ENCODE data around the gene SLAMF1. TPM values are rescaled to one million over a fixed set of nuclear protein-coding genes. Genes with fewer than 3 reads are reported as not detected.

SLAMF1 gene
- total and polyA plus RNA-seq, 9 of the 15 experiments (the other 6 are each of a cell fraction or from before 2014, with no cell fraction given): 0.04 to 0.17 (median 0.11) TPM; not detected in 4

DNA sequence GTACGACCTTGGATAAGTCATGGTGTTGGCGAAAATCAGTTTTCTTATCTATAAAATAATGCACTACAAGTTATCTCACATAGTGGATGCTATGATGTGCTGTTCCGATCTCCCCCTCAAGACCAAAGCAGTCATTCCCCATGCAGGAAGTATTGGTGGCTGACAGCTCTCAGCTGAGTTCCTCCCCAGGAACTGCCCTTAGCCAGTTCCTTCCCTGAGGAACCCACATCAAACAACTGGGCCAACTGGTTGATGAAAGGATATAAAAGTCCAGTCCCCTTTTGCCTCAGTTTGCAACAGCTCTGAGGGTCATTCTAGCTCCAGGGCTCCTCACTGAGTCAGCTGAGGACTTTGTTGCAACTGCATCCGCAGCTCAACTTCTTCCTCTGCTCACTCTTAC lies 16.1 kb upstream of the SLAMF1 start (continued):
- TF ChIP-seq POLR2H (tag; IDR thresholded peaks at IDR 0.05; ENCODE audit: low read depth): no peak

DNA sequence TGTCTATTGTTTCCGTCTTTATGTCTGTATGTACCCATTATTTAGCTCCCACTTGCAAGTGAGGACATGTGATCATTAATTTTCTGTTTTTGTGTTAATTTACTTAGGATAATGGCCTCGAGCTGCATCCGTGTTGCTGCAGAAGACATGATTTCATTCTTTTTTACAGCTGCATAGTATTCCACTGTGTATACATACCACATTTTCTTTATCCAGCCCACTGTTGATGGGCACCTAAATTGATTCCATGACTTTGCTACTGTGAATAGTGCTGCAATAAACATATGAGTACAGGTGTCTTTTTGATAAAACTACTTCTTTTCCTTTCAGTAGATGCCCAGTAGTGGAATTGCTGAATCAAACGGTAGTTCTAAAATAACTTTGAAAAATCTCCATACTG lies 12.7 kb upstream of the SLAMF1 start:
- no peak for FAIRE-seq
- H3K27me3 ChIP-seq (ENCODE audit: control insufficient read depth in 2 of 2, insufficient read depth in 2 of 2, low read length in 2 of 2): no peaks in the 10 kb centered on the region
- WGBS (ENCODE audit: insufficient coverage, low coverage, missing lambda C conversion rate): 79% methylated on average over 4 of the region's 4 CpGs
- intact Hi-C loops (cut with micrococcal nuclease) (no loop called here), in situ Hi-C loops (cut with MboI) (no loop called here)
- H3K9me1 ChIP-seq (ENCODE audit: control insufficient read depth, insufficient read depth, low read length): no peaks in the 10 kb centered on the region
- H3K4me3 ChIP-seq: no peak overlapping the region
- peaks cover 0 to 17% of the 10 kb centered on the region in 2 experiments; a peak in 4 of 5 replicates for H3K4me1 ChIP-seq (replicated peaks in 1 of 2; ENCODE audit: control insufficient read depth in 2 of 2, insufficient read depth in 2 of 2, low read length in 2 of 2)
- BruUV-seq (replicated peaks): no TSS peak
- no peaks in the 10 kb centered on the region for H3K9me3 ChIP-seq (replicated peaks; ENCODE audit: control insufficient read depth, insufficient read depth, low read depth, low read length)
- TF ChIP-seq BCOR (IDR thresholded peaks at IDR 0.05) (peak; percentile 33; the same call in 1 of the 2 replicates), RBM25 (IDR thresholded peaks at IDR 0.05; ENCODE audit: low read depth, low read length, severe bottlenecking) (peak; percentile 70), SRSF3 (IDR thresholded peaks at IDR 0.05; ENCODE audit: insufficient read depth, low read length) (no peak), ZNF146 (CRISPR knock-in tag; IDR thresholded peaks at IDR 0.05; ENCODE audit: unreplicated experiment) (peak; percentile 65)
- ATAC-seq: no peak
- H3K9ac ChIP-seq (ENCODE audit: insufficient read depth in 1 of 2, low read depth in 2 of 2, low read length in 2 of 2): no peak overlapping the region
- H3K27ac ChIP-seq (ENCODE audit: extremely low read depth, low read depth, low read length): no peak overlapping the region
- H2AFZ ChIP-seq (ENCODE audit: low read depth, low read length): no peak overlapping the region
- no peaks in the 10 kb centered on the region for H4K20me1 ChIP-seq (replicated peaks; ENCODE audit: control insufficient read depth, insufficient read depth, low read length)
- H3K79me2 ChIP-seq (ENCODE audit: control insufficient read depth, insufficient read depth, low read length): no peaks in the 10 kb centered on the region
- no peaks in the 10 kb centered on the region for H3K36me3 ChIP-seq (ENCODE audit: control insufficient read depth, insufficient read depth, low read length)
- H3K4me2 ChIP-seq (ENCODE audit: insufficient read depth, low read length): no peak overlapping the region
- POLR2A ChIA-PET: no interaction called here
- no peak for DNase-seq (ENCODE audit: extremely low read depth in 1 of 4, low spot score in 3 of 4)
- CTCF ChIA-PET (ENCODE audit: low intra/inter-chr PET ratio): no interaction called here
